Mesendoderm (in vitro differentiated cells): Measurements from ENCODE around the gene ARL5C.
"Not testable (repeated sequence)": the region's sequence is repeated elsewhere in the genome, so short reads cannot be mapped to it uniquely, and the experiment has no call there.

Source experiments
- DNase-seq: peaks from one replicate; pipeline ENCODE4 v3.0.0; 2013
- H2AK5ac ChIP-seq: 2 replicates; pipeline ENCODE4 v1.6.1; 2013; ENCODE audit warnings: low read length, inconsistent platforms
- H2BK120ac ChIP-seq: 2 replicates; pipeline ENCODE4 v1.6.1; 2013; ENCODE audit warnings: low read depth, mild to moderate bottlenecking, low read length, moderate library complexity, mixed read lengths
- H2BK15ac ChIP-seq: replicated peaks from 2 replicates; pipeline ENCODE4 v1.6.1; 2013; ENCODE audit warnings: low read depth, mild to moderate bottlenecking, moderate library complexity
- H2BK5ac ChIP-seq: 2 replicates; pipeline ENCODE4 v1.6.1; 2013; ENCODE audit warnings: low read length, inconsistent platforms
- H3K18ac ChIP-seq: 2 replicates; pipeline ENCODE4 v1.6.1; 2013; ENCODE audit warnings: mild to moderate bottlenecking, low read length, mixed read lengths
- H3K23ac ChIP-seq: one replicate; pipeline ENCODE4 v1.6.1; 2013; ENCODE audit warnings: low read length
- H3K27ac ChIP-seq: 2 replicates; pipeline ENCODE4 v1.5.1; 2013; ENCODE audit warnings: low read depth, mild to moderate bottlenecking, inconsistent platforms, low read length, moderate library complexity
- H3K27me3 ChIP-seq: 2 replicates; pipeline ENCODE4 v1.6.1; 2013; ENCODE audit warnings: low read length, control low read depth, mild to moderate bottlenecking, inconsistent platforms; ENCODE audit not compliant: insufficient read depth, poor library complexity
- H3K36me3 ChIP-seq: 2 replicates; pipeline ENCODE4 v1.6.1; 2013; ENCODE audit warnings: low read length, inconsistent platforms; ENCODE audit not compliant: control insufficient read depth, insufficient read depth
- H3K4ac ChIP-seq: one replicate; pipeline ENCODE4 v1.6.1; 2013; ENCODE audit warnings: low read depth, mild to moderate bottlenecking, low read length, moderate library complexity
- H3K4me1 ChIP-seq: 2 replicates; pipeline ENCODE4 v1.6.1; 2013; ENCODE audit warnings: low read depth, low read length, inconsistent platforms; ENCODE audit not compliant: control insufficient read depth
- H3K4me2 ChIP-seq: 2 replicates; pipeline ENCODE4 v1.6.1; 2013; ENCODE audit warnings: low read length
- H3K4me3 ChIP-seq: 2 replicates; pipeline ENCODE4 v1.5.1; 2013; ENCODE audit warnings: mild to moderate bottlenecking, low read length
- H3K56ac ChIP-seq: one replicate; pipeline ENCODE4 v1.6.1; 2013; ENCODE audit warnings: low read length
- H3K79me1 ChIP-seq: 2 replicates; pipeline ENCODE4 v1.6.1; 2013; ENCODE audit warnings: low read length, inconsistent platforms
- H3K79me2 ChIP-seq: 2 replicates; pipeline ENCODE4 v1.6.1; 2013; ENCODE audit warnings: mild to moderate bottlenecking, low read length; ENCODE audit not compliant: control insufficient read depth, insufficient read depth
- H3K9ac ChIP-seq: 2 replicates; pipeline ENCODE4 v1.6.1; 2013; ENCODE audit warnings: low read length, inconsistent platforms
- H4K5ac ChIP-seq: one replicate; pipeline ENCODE4 v1.6.1; 2013; ENCODE audit warnings: low read length
- H4K8ac ChIP-seq: one replicate; pipeline ENCODE4 v1.6.1; 2013; ENCODE audit warnings: low read depth, mild to moderate bottlenecking, control low read depth, low read length, moderate library complexity
- WGBS: extraction: QIAGEN DNeasy Blood & Tissue Kit; methylation state at CpG from one replicate; pipeline ENCODE4 v1.1.7; 2013; ENCODE audit warnings: low lambda C conversion rate, missing lambda C conversion rate; ENCODE audit not compliant: insufficient coverage; ENCODE audit errors: extremely low coverage; 5-methylcytosine and 5-hydroxymethylcytosine counted together

Gene ARL5C

GRCh38 chr17:39134878-39135277 lies 31.1 kb downstream of the ARL5C start:
- Histone ChIP-seq H3K79me2 (no peaks in the 10 kb centered on the region), H3K27ac (no peak overlapping the region), H4K8ac (no peak overlapping the region), H2BK15ac (no peak overlapping the region), H2BK120ac (no peak overlapping the region), H3K18ac (no peak overlapping the region), H3K27me3 (no peaks in the 10 kb centered on the region), H3K36me3 (no peaks in the 10 kb centered on the region), H3K4ac (no peak overlapping the region), H3K56ac (no peak overlapping the region), H3K23ac (no peak overlapping the region), H2BK5ac (no peak overlapping the region), H3K4me1 (peaks cover 2% of the 10 kb centered on the region), H2AK5ac (no peak overlapping the region), H3K4me3 (no peak overlapping the region), H3K9ac (no peak overlapping the region), H3K4me2 (no peak overlapping the region), H3K79me1 (no peaks in the 10 kb centered on the region), H4K5ac (no peak overlapping the region)
- no CpG with 5 or more reads among the region's 6 CpGs for WGBS
- no peak for DNase-seq

- H4K8ac ChIP-seq, result no peak overlapping the region
- H3K4me1 ChIP-seq, result peaks cover 2% of the 10 kb centered on the region
- no peak overlapping the region for H3K4me2 ChIP-seq
- H3K27ac ChIP-seq, result no peak overlapping the region
- no peaks in the 10 kb centered on the region for H3K36me3 ChIP-seq
- H2BK5ac ChIP-seq, result no peak overlapping the region
- H3K79me1 ChIP-seq, result no peaks in the 10 kb centered on the region
- no peak overlapping the region for H3K18ac ChIP-seq
- no peak overlapping the region for H4K5ac ChIP-seq
- H2BK15ac ChIP-seq, result no peak overlapping the region
- H3K27me3 ChIP-seq, result no peaks in the 10 kb centered on the region
- no peak overlapping the region for H3K56ac ChIP-seq
- H2AK5ac ChIP-seq, result no peak overlapping the region
- H2BK120ac ChIP-seq, result no peak overlapping the region
- H3K79me2 ChIP-seq, result no peaks in the 10 kb centered on the region
- WGBS, result no CpG with 5 or more reads among the region's 7 CpGs
- peak; percentile 76 for DNase-seq
- H3K23ac ChIP-seq, result no peak overlapping the region
- H3K4ac ChIP-seq, result no peak overlapping the region
- no peak overlapping the region for H3K9ac ChIP-seq
- no peak overlapping the region for H3K4me3 ChIP-seq
Measured at GRCh38 chr17:39132192-39132610, 33.8 kb downstream of the ARL5C start.

- no peak overlapping the region for H3K4ac ChIP-seq
- no peak overlapping the region for H3K18ac ChIP-seq
- H3K4me3 ChIP-seq, result no peak overlapping the region
- H3K9ac ChIP-seq, result no peak overlapping the region
- H2BK120ac ChIP-seq, result no peak overlapping the region
- no peaks in the 10 kb centered on the region for H3K36me3 ChIP-seq
- H3K79me1 ChIP-seq, result no peaks in the 10 kb centered on the region
- H2BK5ac ChIP-seq, result no peak overlapping the region
- H4K5ac ChIP-seq, result no peak overlapping the region
- H2AK5ac ChIP-seq, result no peak overlapping the region
- H3K23ac ChIP-seq, result no peak overlapping the region
- H3K27ac ChIP-seq, result no peak overlapping the region
- no peak overlapping the region for H3K4me2 ChIP-seq
- H3K4me1 ChIP-seq, result peaks cover 2% of the 10 kb centered on the region
- no CpG with 5 or more reads among the region's 6 CpGs for WGBS
- H2BK15ac ChIP-seq, result no peak overlapping the region
- no peak overlapping the region for H3K56ac ChIP-seq
- DNase-seq, result peak; percentile 57
- H3K79me2 ChIP-seq, result no peaks in the 10 kb centered on the region
- H4K8ac ChIP-seq, result no peak overlapping the region
- H3K27me3 ChIP-seq, result no peaks in the 10 kb centered on the region
Measured at GRCh38 chr17:39131616-39132015, 34.3 kb downstream of the ARL5C start.

- H3K9ac ChIP-seq, result no peak overlapping the region
- no CpG with 5 or more reads among the region's 3 CpGs for WGBS
- H4K5ac ChIP-seq, result no peak overlapping the region
- H2BK120ac ChIP-seq, result no peak overlapping the region
- no peaks in the 10 kb centered on the region for H3K79me1 ChIP-seq
- no peak overlapping the region for H3K27ac ChIP-seq
- peaks cover 2% of the 10 kb centered on the region for H3K4me1 ChIP-seq
- no peaks in the 10 kb centered on the region for H3K79me2 ChIP-seq
- no peak overlapping the region for H2BK5ac ChIP-seq
- H3K4me3 ChIP-seq, result no peak overlapping the region
- no peak overlapping the region for H3K23ac ChIP-seq
- H3K27me3 ChIP-seq, result no peaks in the 10 kb centered on the region
- no peak overlapping the region for H2AK5ac ChIP-seq
- H3K4me2 ChIP-seq, result no peak overlapping the region
- no peak overlapping the region for H3K56ac ChIP-seq
- H2BK15ac ChIP-seq, result no peak overlapping the region
- no peak overlapping the region for H4K8ac ChIP-seq
- no peak overlapping the region for H3K4ac ChIP-seq
- no peak overlapping the region for H3K18ac ChIP-seq
- DNase-seq, result no peak
- no peaks in the 10 kb centered on the region for H3K36me3 ChIP-seq
Measured at GRCh38 chr17:39130205-39130604, 35.8 kb downstream of the ARL5C start.

- not testable (repeated sequence) for H3K18ac ChIP-seq
- no CpG with 5 or more reads among the region's 6 CpGs for WGBS
Measured at GRCh38 chr17:39129544-39129943, 36.4 kb downstream of the ARL5C start.

GRCh38 chr17:39126436-39126835 lies 39.5 kb downstream of the ARL5C start:
- H2BK15ac ChIP-seq, result no peak overlapping the region
- no peak for DNase-seq
- no peak overlapping the region for H3K56ac ChIP-seq
- no peaks in the 10 kb centered on the region for H3K27me3 ChIP-seq
- no peak overlapping the region for H4K5ac ChIP-seq
- no peak overlapping the region for H2BK5ac ChIP-seq
- no peaks in the 10 kb centered on the region for H3K36me3 ChIP-seq
- no peak overlapping the region for H3K27ac ChIP-seq
- no peak overlapping the region for H3K18ac ChIP-seq
- H3K4me2 ChIP-seq, result no peak overlapping the region
- no peak overlapping the region for H3K9ac ChIP-seq
- H3K4ac ChIP-seq, result no peak overlapping the region
- H3K4me3 ChIP-seq, result no peak overlapping the region
- H3K79me2 ChIP-seq, result no peaks in the 10 kb centered on the region
- no CpG with 5 or more reads among the region's 6 CpGs for WGBS
- H4K8ac ChIP-seq, result no peak overlapping the region
- no peak overlapping the region for H2AK5ac ChIP-seq
- H3K23ac ChIP-seq, result no peak overlapping the region
- H3K79me1 ChIP-seq, result no peaks in the 10 kb centered on the region
- no peak overlapping the region for H2BK120ac ChIP-seq
- H3K4me1 ChIP-seq, result no peaks in the 10 kb centered on the region

More at GRCh38 chr17:39129544-39129943, 36.4 kb downstream of the ARL5C start:
- not testable (repeated sequence) for H3K27me3 ChIP-seq, H3K4me1 ChIP-seq, H3K79me2 ChIP-seq, H3K36me3 ChIP-seq, H3K23ac ChIP-seq, H3K4ac ChIP-seq, H2AK5ac ChIP-seq, H4K5ac ChIP-seq, DNase-seq, H2BK15ac ChIP-seq, H2BK5ac ChIP-seq, H3K79me1 ChIP-seq, H3K9ac ChIP-seq, H3K56ac ChIP-seq, H3K4me2 ChIP-seq, H3K4me3 ChIP-seq, H2BK120ac ChIP-seq, H4K8ac ChIP-seq, H3K27ac ChIP-seq
